ENCODE measurements around the gene HOXB4.
A peak's percentile ranks its signal among the peaks of the same experiment; 100 is the strongest.

Gene HOXB4

GRCh38 chr17:48543854-48544348 is 34.2 kb downstream of the HOXB4 start:
- Histone ChIP-seq H3K4me1 (ENCODE audit: low read length) (peaks cover 19% of the 10 kb centered on the region), H2AFZ (ENCODE audit: low read depth, low read length) (no peak overlapping the region), H3K27ac (ENCODE audit: low read length) (peak overlapping the region; percentile 88), H3K4me2 (ENCODE audit: low read length) (peak overlapping the region; percentile 69), H3K36me3 (replicated peaks; ENCODE audit: low read depth, low read length) (peaks cover 7% of the 10 kb centered on the region), H3K9ac (ENCODE audit: low read length) (peak overlapping the region; percentile 98), H3K4me3 (ENCODE audit: low read length) (peak overlapping the region; percentile 90), H3K9me3 (ENCODE audit: insufficient read depth, low read length) (no peaks in the 10 kb centered on the region), H3K79me2 (ENCODE audit: low read length) (peaks cover 42% of the 10 kb centered on the region), H3K27me3 (ENCODE audit: low read depth, low read length) (no peaks in the 10 kb centered on the region), H4K20me1 (ENCODE audit: insufficient read depth, low read length) (no peaks in the 10 kb centered on the region)
- no peak for TF ChIP-seq EZH2phosphoT487 (IDR thresholded peaks at IDR 0.05; ENCODE audit: low read depth)

DNA sequence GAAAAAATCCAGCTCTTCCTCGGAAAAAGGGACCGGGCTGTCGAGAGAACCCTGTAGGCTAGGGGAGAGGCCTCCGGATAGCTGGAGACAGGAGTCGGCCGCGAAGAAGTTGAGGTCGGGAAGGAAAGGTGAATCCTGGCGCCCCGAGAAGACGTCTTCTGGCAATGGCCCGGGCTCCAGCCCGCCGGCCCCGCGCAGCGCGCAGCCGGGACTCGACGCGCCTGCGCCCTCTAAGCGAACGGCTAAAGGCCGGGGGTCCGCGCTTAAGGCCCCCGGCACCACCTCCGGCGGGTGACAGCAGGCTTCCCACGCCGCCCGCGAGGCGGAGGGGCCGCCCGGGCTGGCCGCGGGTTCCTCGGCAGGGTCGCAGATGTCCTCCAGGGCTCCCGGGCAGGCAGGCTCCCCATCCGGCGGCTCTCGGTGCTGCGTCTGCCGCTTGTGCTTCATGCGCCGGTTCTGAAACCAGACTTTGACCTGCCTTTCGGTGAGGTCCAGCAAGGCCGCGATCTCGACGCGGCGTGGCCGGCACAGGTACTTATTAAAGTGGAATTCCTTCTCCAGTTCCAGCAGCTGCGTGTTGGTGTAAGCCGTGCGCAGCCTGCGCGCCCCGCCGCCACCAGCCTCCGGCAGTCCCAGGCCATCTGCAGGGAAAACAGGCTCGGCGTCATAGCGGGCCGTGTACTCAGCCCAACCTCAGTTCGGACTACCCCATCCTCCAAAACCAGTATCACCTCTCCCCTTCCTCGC is 34.9 kb downstream of the HOXB4 start:
- TF ChIP-seq EZH2phosphoT487 (IDR thresholded peaks at IDR 0.05; ENCODE audit: low read depth): no peak
- TF ChIP-seq, protein P1, sequence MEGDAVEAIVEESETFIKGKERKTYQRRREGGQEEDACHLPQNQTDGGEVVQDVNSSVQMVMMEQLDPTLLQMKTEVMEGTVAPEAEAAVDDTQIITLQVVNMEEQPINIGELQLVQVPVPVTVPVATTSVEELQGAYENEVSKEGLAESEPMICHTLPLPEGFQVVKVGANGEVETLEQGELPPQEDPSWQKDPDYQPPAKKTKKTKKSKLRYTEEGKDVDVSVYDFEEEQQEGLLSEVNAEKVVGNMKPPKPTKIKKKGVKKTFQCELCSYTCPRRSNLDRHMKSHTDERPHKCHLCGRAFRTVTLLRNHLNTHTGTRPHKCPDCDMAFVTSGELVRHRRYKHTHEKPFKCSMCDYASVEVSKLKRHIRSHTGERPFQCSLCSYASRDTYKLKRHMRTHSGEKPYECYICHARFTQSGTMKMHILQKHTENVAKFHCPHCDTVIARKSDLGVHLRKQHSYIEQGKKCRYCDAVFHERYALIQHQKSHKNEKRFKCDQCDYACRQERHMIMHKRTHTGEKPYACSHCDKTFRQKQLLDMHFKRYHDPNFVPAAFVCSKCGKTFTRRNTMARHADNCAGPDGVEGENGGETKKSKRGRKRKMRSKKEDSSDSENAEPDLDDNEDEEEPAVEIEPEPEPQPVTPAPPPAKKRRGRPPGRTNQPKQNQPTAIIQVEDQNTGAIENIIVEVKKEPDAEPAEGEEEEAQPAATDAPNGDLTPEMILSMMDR (IDR thresholded peaks at IDR 0.05; ENCODE audit: low read depth, low read length): peak; percentile 6; the same call in 1 of the 2 replicates
- Histone ChIP-seq H3K4me2 (ENCODE audit: low read length) (peak overlapping the region; percentile 69), H4K20me1 (ENCODE audit: insufficient read depth, low read length) (no peaks in the 10 kb centered on the region), H3K4me1 (ENCODE audit: low read length) (peaks cover 19% of the 10 kb centered on the region), H3K36me3 (replicated peaks; ENCODE audit: low read depth, low read length) (peaks cover 7% of the 10 kb centered on the region), H3K9ac (ENCODE audit: low read length) (peak overlapping the region; percentile 98), H3K27ac (ENCODE audit: low read length) (peak overlapping the region; percentile 88), H3K27me3 (ENCODE audit: low read depth, low read length) (no peaks in the 10 kb centered on the region), H3K4me3 (ENCODE audit: low read length) (peak overlapping the region; percentile 90), H2AFZ (ENCODE audit: low read depth, low read length) (no peak overlapping the region), H3K9me3 (ENCODE audit: insufficient read depth, low read length) (no peaks in the 10 kb centered on the region), H3K79me2 (ENCODE audit: low read length) (peaks cover 42% of the 10 kb centered on the region)

GRCh38 chr17:48542698-48543106 is 35.4 kb downstream of the HOXB4 start:
- Histone ChIP-seq H3K36me3 (replicated peaks; ENCODE audit: low read depth, low read length) (peaks cover 7% of the 10 kb centered on the region), H3K9me3 (ENCODE audit: insufficient read depth, low read length) (no peaks in the 10 kb centered on the region), H3K9ac (ENCODE audit: low read length) (peak overlapping the region; percentile 98), H4K20me1 (ENCODE audit: insufficient read depth, low read length) (no peaks in the 10 kb centered on the region), H3K79me2 (ENCODE audit: low read length) (peaks cover 42% of the 10 kb centered on the region), H3K27ac (ENCODE audit: low read length) (peak overlapping the region; percentile 88), H3K4me1 (ENCODE audit: low read length) (peaks cover 19% of the 10 kb centered on the region), H3K4me3 (ENCODE audit: low read length) (peak overlapping the region; percentile 90), H2AFZ (ENCODE audit: low read depth, low read length) (no peak overlapping the region), H3K4me2 (ENCODE audit: low read length) (peak overlapping the region; percentile 69), H3K27me3 (ENCODE audit: low read depth, low read length) (no peaks in the 10 kb centered on the region)
- no peak for TF ChIP-seq EZH2phosphoT487 (IDR thresholded peaks at IDR 0.05; ENCODE audit: low read depth)
- TF ChIP-seq, protein P1 (IDR thresholded peaks at IDR 0.05; ENCODE audit: low read depth, low read length): no peak

GRCh38 chr17:48542114-48542656 is 36.0 kb downstream of the HOXB4 start:
- Histone ChIP-seq H2AFZ (ENCODE audit: low read depth, low read length) (no peak overlapping the region), H4K20me1 (ENCODE audit: insufficient read depth, low read length) (no peaks in the 10 kb centered on the region), H3K79me2 (ENCODE audit: low read length) (peaks cover 42% of the 10 kb centered on the region), H3K9me3 (ENCODE audit: insufficient read depth, low read length) (no peaks in the 10 kb centered on the region), H3K9ac (ENCODE audit: low read length) (peak overlapping the region; percentile 98; the same call in 1 of the 2 replicates), H3K4me3 (ENCODE audit: low read length) (peak overlapping the region; percentile 90), H3K27ac (ENCODE audit: low read length) (no peak overlapping the region), H3K36me3 (replicated peaks; ENCODE audit: low read depth, low read length) (peaks cover 7% of the 10 kb centered on the region), H3K4me2 (ENCODE audit: low read length) (peak overlapping the region; percentile 69), H3K4me1 (ENCODE audit: low read length) (peaks cover 19% of the 10 kb centered on the region), H3K27me3 (ENCODE audit: low read depth, low read length) (no peaks in the 10 kb centered on the region)
- TF ChIP-seq, protein P1 (IDR thresholded peaks at IDR 0.05; ENCODE audit: low read depth, low read length): no peak
- TF ChIP-seq EZH2phosphoT487 (IDR thresholded peaks at IDR 0.05; ENCODE audit: low read depth): no peak
